Measurements from ENCODE around the gene CDK1. TPM values are rescaled to one million over a fixed set of nuclear protein-coding genes. Genes with fewer than 3 reads are reported as not detected.

Gene CDK1
- total and polyA plus RNA-seq, 2 of the 8 experiments (the other 6 are each of a cell fraction or from before 2014, with no cell fraction given), result 29.4 to 111 TPM

DNA sequence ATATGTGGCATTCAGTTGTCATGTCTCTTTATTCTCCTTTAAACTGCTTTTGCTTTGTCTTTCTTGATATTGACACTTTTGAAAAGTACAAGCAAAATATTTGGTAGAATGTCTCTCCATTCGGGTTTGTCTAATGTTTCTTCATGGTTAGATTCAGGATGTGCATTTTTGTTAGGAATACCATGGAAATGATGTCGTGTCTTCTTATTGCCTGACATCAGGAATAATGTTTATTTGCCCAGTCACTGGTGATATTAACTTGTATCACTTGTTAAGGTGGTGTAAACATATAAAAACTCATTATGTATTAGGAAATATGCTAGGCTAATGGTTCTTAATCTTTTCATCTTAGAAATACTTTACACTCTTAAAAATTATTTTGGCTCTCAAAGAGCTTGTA, 43.4 kb downstream of the CDK1 start:
- Histone ChIP-seq H3K56ac (replicated peaks; ENCODE audit: insufficient read length, low read depth, low read length) (no peak overlapping the region), H3K23me2 (ENCODE audit: low read depth, low read length) (no peaks in the 10 kb centered on the region), H3K4me3 (ENCODE audit: extremely low read depth in 1 of 4, insufficient read depth in 2 of 4, low read depth in 3 of 4, low read length in 4 of 4) (no peak overlapping the region), H2BK15ac (ENCODE audit: low read length) (no peak overlapping the region), H3K36me3 (ENCODE audit: control insufficient read depth in 2 of 4, insufficient read depth in 4 of 4, low read length in 3 of 4) (no peaks in the 10 kb centered on the region), H3K9me3 (ENCODE audit: insufficient read depth in 2 of 2, low read depth in 1 of 2, low read length in 1 of 2) (no peaks in the 10 kb centered on the region), H3K18ac (ENCODE audit: extremely low read depth, low read length) (no peak overlapping the region), H3K27me3 (replicated peaks in 1 of 4; ENCODE audit: control insufficient read depth in 3 of 4, extremely low read depth in 1 of 4, insufficient read depth in 3 of 4, low read length in 3 of 4) (no peaks in the 10 kb centered on the region), H3K27ac (ENCODE audit: low read depth, low read length) (no peak overlapping the region), H4K20me1 (replicated peaks in 1 of 2; ENCODE audit: control insufficient read depth in 1 of 2, insufficient read depth in 2 of 2, low read length in 2 of 2) (no peaks in the 10 kb centered on the region), H2AFZ (ENCODE audit: low read length) (no peak overlapping the region), H4K5ac (ENCODE audit: insufficient read length, low read depth, low read length) (no peak overlapping the region), H3K79me2 (ENCODE audit: control insufficient read depth in 1 of 2, insufficient read depth in 2 of 2, low read length in 2 of 2) (no peaks in the 10 kb centered on the region), H2BK5ac (ENCODE audit: low read depth, low read length) (no peak overlapping the region), H3K4me2 (ENCODE audit: insufficient read depth in 1 of 2, low read depth in 2 of 2, low read length in 2 of 2) (no peak overlapping the region), H2BK20ac (ENCODE audit: low read length) (no peak overlapping the region), H2AK5ac (ENCODE audit: low read depth, low read length) (no peak overlapping the region), H3K4me1 (replicated peaks in 1 of 4; ENCODE audit: control insufficient read depth in 3 of 4, insufficient read depth in 4 of 4, low read length in 3 of 4) (peaks cover 0 to 3% (median 0%) of the 10 kb centered on the region in 4 experiments; a peak in 1 of 7 replicates), H4K8ac (ENCODE audit: extremely low read depth, insufficient read depth, low read length) (no peak overlapping the region), H3K9ac (replicated peaks in 1 of 4; ENCODE audit: extremely low read depth in 1 of 4, low read depth in 3 of 4, low read length in 3 of 4) (no peak overlapping the region), H2BK12ac (ENCODE audit: low read depth, low read length) (no peak overlapping the region), H4K91ac (replicated peaks; ENCODE audit: insufficient read length, low read length) (no peak overlapping the region), H3K4ac (replicated peaks; ENCODE audit: insufficient read length, low read depth, low read length) (no peak overlapping the region), H3K23ac (ENCODE audit: insufficient read length) (no peak overlapping the region), H3K14ac (ENCODE audit: insufficient read length) (no peak overlapping the region), H2BK120ac (replicated peaks; ENCODE audit: low read depth, low read length) (no peak overlapping the region), H3K79me1 (ENCODE audit: low read depth, low read length) (no peaks in the 10 kb centered on the region)
- POLR2A ChIA-PET (ENCODE audit: partially characterized antibody), result no interaction called here
- 86% methylated on average over 2 of the region's 2 CpGs; no CpG with 5 or more reads in 1 of the 2 experiments for WGBS, 2 experiments (ENCODE audit: extremely low coverage in 1 of 2, insufficient coverage in 1 of 2, insufficient read length in 1 of 2, insufficient replicate concordance in 2 of 2, low coverage in 1 of 2, low lambda C conversion rate in 2 of 2, missing lambda C conversion rate in 1 of 2)
- CTCF ChIA-PET (ENCODE audit: partially characterized antibody), result interaction anchor here (1.0 kb wide), 1 partner anchor 11 kb away, joined by 3 read pairs; no protein-coding TSS in a partner anchor
- FAIRE-seq (no peak), DNase-seq (ENCODE audit: low read depth in 1 of 2, low spot score in 2 of 2) (no peak)
- TF ChIP-seq EGR1 (IDR thresholded peaks at IDR 0.05; ENCODE audit: borderline replicate concordance, low read depth, low read length), result no peak
- TF ChIP-seq BRCA1 (IDR thresholded peaks at IDR 0.05; ENCODE audit: low read depth, low read length), result no peak

Measured in H1 (cell line).